Measurements from ENCODE around the gene TRAF3. TPM values are rescaled to one million over a fixed set of nuclear protein-coding genes. Genes with fewer than 3 reads are reported as not detected.
"Not testable (repeated sequence)": the region's sequence is repeated elsewhere in the genome, so short reads cannot be mapped to it uniquely, and the experiment has no call there.

TRAF3 gene
- total RNA-seq, 2 experiments from 2014 or later, result 39.1 to 40.2 TPM

GRCh38 chr14:102923925-102924486 lies 146.8 kb downstream of the TRAF3 start:
- H3K27ac Mint-ChIP-seq, result no peak overlapping the region
- ChIA-PET POLR2A (no interaction called here), CTCF (interaction anchor here (0.9 kb wide), 1 partner anchor 149 kb away, joined by 3 read pairs; no protein-coding TSS in a partner anchor)
- no peak for TF ChIP-seq CTCF (IDR thresholded peaks at IDR 0.05)
- H3K36me3 Mint-ChIP-seq (ENCODE audit: low read depth), result no peaks in the 10 kb centered on the region
- no peak overlapping the region for H3K4me3 Mint-ChIP-seq
- no peak for DNase-seq
- peaks cover 26% of the 10 kb centered on the region for H3K27me3 Mint-ChIP-seq
- peaks cover 11% of the 10 kb centered on the region for H3K4me1 Mint-ChIP-seq (ENCODE audit: low read depth)
- no peak for ATAC-seq
- no peaks in the 10 kb centered on the region for H3K9me3 Mint-ChIP-seq
- intact Hi-C loops (cut with micrococcal nuclease), result no loop called here

- DNase-seq (no peak), ATAC-seq (no peak)
- Mint-ChIP-seq H3K27ac (no peak overlapping the region), H3K9me3 (no peaks in the 10 kb centered on the region), H3K27me3 (peaks cover 27% of the 10 kb centered on the region), H3K36me3 (ENCODE audit: low read depth) (no peaks in the 10 kb centered on the region), H3K4me3 (no peak overlapping the region), H3K4me1 (ENCODE audit: low read depth) (peaks cover 11% of the 10 kb centered on the region)
- intact Hi-C loops (cut with micrococcal nuclease), result no loop called here
- no peak for TF ChIP-seq CTCF (IDR thresholded peaks at IDR 0.05)
- ChIA-PET CTCF (interaction anchor here (0.9 kb wide), 2 partner anchors 150 to 331 kb away, joined by 3 read pairs; no protein-coding TSS in a partner anchor), POLR2A (interaction anchor here (0.6 kb wide), 1 partner anchor 1071 kb away, joined by 3 read pairs; no protein-coding TSS in a partner anchor)
Observed at GRCh38 chr14:102924632-102925588, 147.7 kb downstream of the TRAF3 start.

- H3K27me3 Mint-ChIP-seq, result peaks cover 27% of the 10 kb centered on the region
- intact Hi-C loops (cut with micrococcal nuclease), result no loop called here
- H3K36me3 Mint-ChIP-seq (ENCODE audit: low read depth), result no peaks in the 10 kb centered on the region
- H3K9me3 Mint-ChIP-seq, result no peaks in the 10 kb centered on the region
- peaks cover 11% of the 10 kb centered on the region for H3K4me1 Mint-ChIP-seq (ENCODE audit: low read depth)
- ATAC-seq (no peak), DNase-seq (no peak)
- ChIA-PET CTCF (no interaction called here), POLR2A (no interaction called here)
- TF ChIP-seq CTCF (IDR thresholded peaks at IDR 0.05), result no peak
- no peak overlapping the region for H3K4me3 Mint-ChIP-seq
- H3K27ac Mint-ChIP-seq, result no peak overlapping the region
Observed at GRCh38 chr14:102925646-102926045, 148.4 kb downstream of the TRAF3 start.

- Mint-ChIP-seq H3K4me3 (no peak overlapping the region), H3K36me3 (ENCODE audit: low read depth) (no peaks in the 10 kb centered on the region), H3K27me3 (peaks cover 27% of the 10 kb centered on the region), H3K4me1 (ENCODE audit: low read depth) (peaks cover 11% of the 10 kb centered on the region), H3K9me3 (no peaks in the 10 kb centered on the region), H3K27ac (no peak overlapping the region)
- intact Hi-C loops (cut with micrococcal nuclease), result no loop called here
- DNase-seq, result no peak
- POLR2A ChIA-PET, result no interaction called here
- no peak for ATAC-seq
- TF ChIP-seq CTCF (IDR thresholded peaks at IDR 0.05), result no peak
- CTCF ChIA-PET, result no interaction called here
Observed at GRCh38 chr14:102926104-102926503, 148.9 kb downstream of the TRAF3 start.

GRCh38 chr14:102926840-102927239 lies 149.6 kb downstream of the TRAF3 start:
- intact Hi-C loops (cut with micrococcal nuclease); CTCF ChIA-PET; H3K36me3 Mint-ChIP-seq (ENCODE audit: low read depth); H3K9me3 Mint-ChIP-seq; H3K4me3 Mint-ChIP-seq; H3K27ac Mint-ChIP-seq; DNase-seq; POLR2A ChIA-PET; ATAC-seq: not testable (repeated sequence)
- Mint-ChIP-seq H3K27me3 (peaks cover 30% of the 10 kb centered on the region), H3K4me1 (ENCODE audit: low read depth) (peaks cover 11% of the 10 kb centered on the region)
